ENCODE measurements around the gene SMURF2. TPM values are rescaled to one million over a fixed set of nuclear protein-coding genes. Genes with fewer than 3 reads are reported as not detected.
"Not testable (repeated sequence)": the region's sequence is repeated elsewhere in the genome, so short reads cannot be mapped to it uniquely, and the experiment has no call there.

The SMURF2 gene
- total RNA-seq, 1 experiment from 2014 or later: 35.3 TPM

- Histone ChIP-seq H3K14ac (ENCODE audit: insufficient read depth, low read length) (no peak overlapping the region), H3K9me3 (ENCODE audit: control insufficient read depth, low read depth, low read length) (no peaks in the 10 kb centered on the region), H2BK15ac (ENCODE audit: low read depth, low read length) (no peak overlapping the region), H3K23ac (ENCODE audit: insufficient read length, low read depth, low read length) (no peak overlapping the region), H3K18ac (ENCODE audit: insufficient read length, low read depth, low read length) (no peak overlapping the region), H2BK5ac (ENCODE audit: insufficient read length, low read length) (no peak overlapping the region), H3T11ph (ENCODE audit: low read length) (no peak overlapping the region), H3K9ac (ENCODE audit: extremely low read depth, insufficient read length, low read length) (no peak overlapping the region), H3K56ac (ENCODE audit: insufficient read length, low read depth, low read length) (no peak overlapping the region), H2BK12ac (ENCODE audit: insufficient read length, low read depth, low read length) (no peak overlapping the region), H3K4ac (ENCODE audit: low read depth, low read length) (no peak overlapping the region), H3K4me1 (ENCODE audit: insufficient read depth, low read length) (no peaks in the 10 kb centered on the region), H3K4me2 (ENCODE audit: insufficient read depth, insufficient read length, low read length) (no peak overlapping the region), H2AK5ac (ENCODE audit: insufficient read length, low read length) (no peak overlapping the region), H3K79me2 (ENCODE audit: insufficient read depth, low read length) (no peaks in the 10 kb centered on the region), H2AFZ (ENCODE audit: low read length) (no peak overlapping the region), H3K79me1 (ENCODE audit: insufficient read depth, low read depth, low read length, poor library complexity, severe bottlenecking) (no peaks in the 10 kb centered on the region), H4K5ac (ENCODE audit: insufficient read length, low read depth, low read length) (no peak overlapping the region), H3K23me2 (ENCODE audit: insufficient read length, low read depth, low read length, poor library complexity, severe bottlenecking) (no peaks in the 10 kb centered on the region), H3K27ac (ENCODE audit: insufficient read length, low read depth, low read length) (no peak overlapping the region), H4K91ac (ENCODE audit: insufficient read length, low read depth, low read length) (no peak overlapping the region), H3K27me3 (ENCODE audit: insufficient read depth, low read length) (no peaks in the 10 kb centered on the region), H4K8ac (replicated peaks; ENCODE audit: insufficient read length, low read depth, low read length) (no peak overlapping the region), H2BK20ac (ENCODE audit: low read depth, low read length, poor library complexity, severe bottlenecking) (no peak overlapping the region), H4K20me1 (ENCODE audit: control insufficient read depth, insufficient read depth, insufficient read length) (no peaks in the 10 kb centered on the region), H2BK120ac (ENCODE audit: low read depth, low read length, poor library complexity, severe bottlenecking) (no peak overlapping the region)
- DNase-seq: no peak
- H3K4me3 Mint-ChIP-seq: no peak overlapping the region
- no peak for TF ChIP-seq CTCF (conservative IDR thresholded peaks at IDR 0.05)
- WGBS (ENCODE audit: extremely low coverage, insufficient read length, low lambda C conversion rate): no CpG with 5 or more reads among the region's 3 CpGs
- no peaks in the 10 kb centered on the region for H3K4me1 Mint-ChIP-seq
- no peaks in the 10 kb centered on the region for H3K9me3 Mint-ChIP-seq
- no peaks in the 10 kb centered on the region for H3K36me3 Mint-ChIP-seq (ENCODE audit: insufficient read depth in 1 of 3, low read depth in 3 of 3)
- H3K27me3 Mint-ChIP-seq (ENCODE audit: low read depth): no peaks in the 10 kb centered on the region
- H3K27ac Mint-ChIP-seq: no peak overlapping the region
These were observed 14.7 kb upstream of the SMURF2 start for GRCh38 chr17:64676763-64677162.

GRCh38 chr17:64670843-64671590 is 8.9 kb upstream of the SMURF2 start:
- not testable (repeated sequence) for H3T11ph ChIP-seq (ENCODE audit: low read length); H4K91ac ChIP-seq (ENCODE audit: insufficient read length, low read depth, low read length); H3K4ac ChIP-seq (ENCODE audit: low read depth, low read length); H3K4me2 ChIP-seq (ENCODE audit: insufficient read depth, insufficient read length, low read length); H2AFZ ChIP-seq (ENCODE audit: low read length); H3K23me2 ChIP-seq (ENCODE audit: insufficient read length, low read depth, low read length, poor library complexity, severe bottlenecking); H3K36me3 Mint-ChIP-seq (ENCODE audit: insufficient read depth in 1 of 3, low read depth in 3 of 3); H3K56ac ChIP-seq (ENCODE audit: insufficient read length, low read depth, low read length); H4K8ac ChIP-seq (replicated peaks; ENCODE audit: insufficient read length, low read depth, low read length); H3K23ac ChIP-seq (ENCODE audit: insufficient read length, low read depth, low read length); H2AK5ac ChIP-seq (ENCODE audit: insufficient read length, low read length); H3K4me3 Mint-ChIP-seq; H3K27me3 Mint-ChIP-seq (ENCODE audit: low read depth); H3K14ac ChIP-seq (ENCODE audit: insufficient read depth, low read length); H2BK20ac ChIP-seq (ENCODE audit: low read depth, low read length, poor library complexity, severe bottlenecking); H2BK120ac ChIP-seq (ENCODE audit: low read depth, low read length, poor library complexity, severe bottlenecking); H2BK12ac ChIP-seq (ENCODE audit: insufficient read length, low read depth, low read length); H3K4me1 ChIP-seq (ENCODE audit: insufficient read depth, low read length); H3K4me1 Mint-ChIP-seq; H3K9ac ChIP-seq (ENCODE audit: extremely low read depth, insufficient read length, low read length); H3K18ac ChIP-seq (ENCODE audit: insufficient read length, low read depth, low read length); H3K27me3 ChIP-seq (ENCODE audit: insufficient read depth, low read length); H4K20me1 ChIP-seq (ENCODE audit: control insufficient read depth, insufficient read depth, insufficient read length); H2BK15ac ChIP-seq (ENCODE audit: low read depth, low read length); H3K79me2 ChIP-seq (ENCODE audit: insufficient read depth, low read length); H3K9me3 Mint-ChIP-seq; H3K9me3 ChIP-seq (ENCODE audit: control insufficient read depth, low read depth, low read length); H3K27ac ChIP-seq (ENCODE audit: insufficient read length, low read depth, low read length); H3K79me1 ChIP-seq (ENCODE audit: insufficient read depth, low read depth, low read length, poor library complexity, severe bottlenecking); H2BK5ac ChIP-seq (ENCODE audit: insufficient read length, low read length); H3K27ac Mint-ChIP-seq; H4K5ac ChIP-seq (ENCODE audit: insufficient read length, low read depth, low read length); DNase-seq
- no CpG with 5 or more reads among the region's 10 CpGs for WGBS (ENCODE audit: extremely low coverage, insufficient read length, low lambda C conversion rate)
